Measurements from ENCODE around the gene EYS.

GRCh38 chr6:64221776-64222175, 1485.2 kb downstream of the EYS start:
- TF ChIP-seq POLR2A (IDR thresholded peaks at IDR 0.05) (no peak), CTCF (IDR thresholded peaks at IDR 0.05) (no peak)
